Activated B cell treated with CpG ODN at 0.5 μM for 24 hours (primary cell): ENCODE measurements around the gene PXYLP1. TPM values are rescaled to one million over a fixed set of nuclear protein-coding genes. Genes with fewer than 3 reads are reported as not detected.

Experiments used
- ATAC-seq: fragments of 200-7000 bp; cut with Tn5 transposase; one replicate; pipeline ENCODE4 v1.10.0; 2021; ENCODE audit warnings: low read depth, mild to moderate bottlenecking, moderate library complexity
- CTCF ChIA-PET: fragments of 350-600 bp; sonication (Branson Sonifier 250); formaldehyde crosslinking; loops from one replicate; lab custom pipeline; 2021; ENCODE audit warnings: antibody characterized with exemption; lab: Charles Lee
- POLR2A ChIA-PET: fragments of 350-600 bp; sonication (Branson Sonifier 250); formaldehyde crosslinking; loops from one replicate; lab custom pipeline; 2021; ENCODE audit warnings: antibody characterized with exemption; lab: Charles Lee
- DNase-seq: peaks from one replicate; pipeline ENCODE4 v3.0.0; 2022
- H3K27ac Mint-ChIP-seq: one replicate; pipeline ENCODE4 v1.8.0; 2020; ENCODE audit warnings: mixed read lengths
- H3K27me3 Mint-ChIP-seq: one replicate; pipeline ENCODE4 v1.8.0; 2021; ENCODE audit warnings: mixed read lengths
- H3K36me3 Mint-ChIP-seq: one replicate; pipeline ENCODE4 v1.8.0; 2021; ENCODE audit warnings: low read depth, mixed read lengths
- H3K4me1 Mint-ChIP-seq: one replicate; pipeline ENCODE4 v1.8.0; 2021; ENCODE audit warnings: mixed read lengths
- H3K4me3 Mint-ChIP-seq: one replicate; pipeline ENCODE4 v1.8.0; 2020; ENCODE audit warnings: mild to moderate bottlenecking, mixed read lengths
- H3K9me3 Mint-ChIP-seq: one replicate; pipeline ENCODE4 v1.8.0; 2020; ENCODE audit warnings: mixed read lengths
- CTCF ChIP-seq: fragments of 200-600 bp; IDR thresholded peaks from one replicate; pipeline ENCODE4 v1.8.0; 2022; ENCODE audit warnings: antibody characterized with exemption, mild to moderate bottlenecking
- intact Hi-C: fragments of 100-400 bp; cut with micrococcal nuclease; formaldehyde crosslinking; loops from one replicate; pipeline ENCODE4 v1.15.1; 2024
- total RNA-seq: library from RNA; stranded (reverse); gene quantifications from 2 replicates; pipeline ENCODE4 v1.2.3, GENCODE V29; 2022

PXYLP1 gene
- total RNA-seq, 1 donor from 2014 or later = 2.7 TPM

- H3K4me1 Mint-ChIP-seq = peaks cover 22% of the 10 kb centered on the region
- DNase-seq = no peak
- no peak overlapping the region for H3K4me3 Mint-ChIP-seq
- no peaks in the 10 kb centered on the region for H3K27me3 Mint-ChIP-seq
- no peak for ATAC-seq
- no peaks in the 10 kb centered on the region for H3K9me3 Mint-ChIP-seq
- intact Hi-C loops = no loop called here
- no peak for TF ChIP-seq CTCF
- no peak overlapping the region for H3K27ac Mint-ChIP-seq
- H3K36me3 Mint-ChIP-seq = peaks cover 2% of the 10 kb centered on the region
- CTCF ChIA-PET = interaction anchor here (7.0 kb wide), 1 partner anchor 137 kb away, joined by 112 read pairs; no protein-coding TSS in a partner anchor
- POLR2A ChIA-PET = no interaction called here
These were observed 85.2 kb downstream of the PXYLP1 start for GRCh38 chr3:141316851-141317250.

GRCh38 chr3:141320399-141321108, 88.9 kb downstream of the PXYLP1 start:
- POLR2A ChIA-PET = interaction anchor here (0.8 to 2.4 kb wide), 2 partner anchors 9 to 81 kb away, joined by 4 to 8 read pairs; no protein-coding TSS in a partner anchor
- Mint-ChIP-seq H3K27ac (peak overlapping the region; percentile 19), H3K27me3 (no peaks in the 10 kb centered on the region), H3K9me3 (peaks cover 2% of the 10 kb centered on the region), H3K36me3 (no peaks in the 10 kb centered on the region), H3K4me1 (peaks cover 14% of the 10 kb centered on the region), H3K4me3 (no peak overlapping the region)
- ATAC-seq = no peak
- DNase-seq = no peak
- CTCF ChIA-PET = no interaction called here
- no peak for TF ChIP-seq CTCF
- intact Hi-C loops = no loop called here

GRCh38 chr3:141321109-141321497, 89.5 kb downstream of the PXYLP1 start:
- peaks cover 14% of the 10 kb centered on the region for H3K4me1 Mint-ChIP-seq
- ATAC-seq (no peak), DNase-seq (no peak)
- CTCF ChIA-PET = no interaction called here
- H3K36me3 Mint-ChIP-seq = no peaks in the 10 kb centered on the region
- peaks cover 2% of the 10 kb centered on the region for H3K9me3 Mint-ChIP-seq
- no peak for TF ChIP-seq CTCF
- H3K27ac Mint-ChIP-seq = no peak overlapping the region
- no peaks in the 10 kb centered on the region for H3K27me3 Mint-ChIP-seq
- intact Hi-C loops = no loop called here
- POLR2A ChIA-PET = interaction anchor here (0.8 to 2.4 kb wide), 2 partner anchors 9 to 80 kb away, joined by 4 to 8 read pairs; no protein-coding TSS in a partner anchor
- no peak overlapping the region for H3K4me3 Mint-ChIP-seq

- Mint-ChIP-seq H3K27me3 (no peaks in the 10 kb centered on the region), H3K36me3 (no peaks in the 10 kb centered on the region), H3K4me1 (peaks cover 16% of the 10 kb centered on the region), H3K9me3 (peaks cover 2% of the 10 kb centered on the region), H3K4me3 (no peak overlapping the region), H3K27ac (no peak overlapping the region)
- ChIA-PET CTCF (interaction anchor here (0.7 kb wide), 1 partner anchor 13 kb away, joined by 3 read pairs; no protein-coding TSS in a partner anchor), POLR2A (interaction anchor here (2.2 kb wide), 1 partner anchor 12 kb away, joined by 6 read pairs; no protein-coding TSS in a partner anchor)
- no peak for ATAC-seq
- DNase-seq = no peak
- intact Hi-C loops = no loop called here
- no peak for TF ChIP-seq CTCF
These were observed 92.5 kb downstream of the PXYLP1 start for GRCh38 chr3:141323936-141324704.

GRCh38 chr3:141326123-141326522, 94.5 kb downstream of the PXYLP1 start:
- Mint-ChIP-seq H3K9me3 (peaks cover 2% of the 10 kb centered on the region), H3K4me3 (no peak overlapping the region), H3K4me1 (peaks cover 10% of the 10 kb centered on the region), H3K27me3 (no peaks in the 10 kb centered on the region), H3K36me3 (no peaks in the 10 kb centered on the region), H3K27ac (no peak overlapping the region)
- no peak for ATAC-seq
- TF ChIP-seq CTCF = no peak
- intact Hi-C loops = no loop called here
- POLR2A ChIA-PET = no interaction called here
- DNase-seq = no peak
- CTCF ChIA-PET = no interaction called here
